Stimulated activated CD4-positive, alpha-beta T cell treated with anti-CD3 and anti-CD28 coated beads, Interleukin-12 subunit alpha, Interleukin-12 subunit beta, amount 100 ng/mL, for 4 hours (primary cell): ENCODE results near the gene ZNF541.
"Not testable (repeated sequence)": the region's sequence is repeated elsewhere in the genome, so short reads cannot be mapped to it uniquely, and the experiment has no call there.

Experiments
- DNase-seq: peaks from one replicate; pipeline ENCODE4 v3.0.0-alpha.2; 2020

The ZNF541 gene

DNA sequence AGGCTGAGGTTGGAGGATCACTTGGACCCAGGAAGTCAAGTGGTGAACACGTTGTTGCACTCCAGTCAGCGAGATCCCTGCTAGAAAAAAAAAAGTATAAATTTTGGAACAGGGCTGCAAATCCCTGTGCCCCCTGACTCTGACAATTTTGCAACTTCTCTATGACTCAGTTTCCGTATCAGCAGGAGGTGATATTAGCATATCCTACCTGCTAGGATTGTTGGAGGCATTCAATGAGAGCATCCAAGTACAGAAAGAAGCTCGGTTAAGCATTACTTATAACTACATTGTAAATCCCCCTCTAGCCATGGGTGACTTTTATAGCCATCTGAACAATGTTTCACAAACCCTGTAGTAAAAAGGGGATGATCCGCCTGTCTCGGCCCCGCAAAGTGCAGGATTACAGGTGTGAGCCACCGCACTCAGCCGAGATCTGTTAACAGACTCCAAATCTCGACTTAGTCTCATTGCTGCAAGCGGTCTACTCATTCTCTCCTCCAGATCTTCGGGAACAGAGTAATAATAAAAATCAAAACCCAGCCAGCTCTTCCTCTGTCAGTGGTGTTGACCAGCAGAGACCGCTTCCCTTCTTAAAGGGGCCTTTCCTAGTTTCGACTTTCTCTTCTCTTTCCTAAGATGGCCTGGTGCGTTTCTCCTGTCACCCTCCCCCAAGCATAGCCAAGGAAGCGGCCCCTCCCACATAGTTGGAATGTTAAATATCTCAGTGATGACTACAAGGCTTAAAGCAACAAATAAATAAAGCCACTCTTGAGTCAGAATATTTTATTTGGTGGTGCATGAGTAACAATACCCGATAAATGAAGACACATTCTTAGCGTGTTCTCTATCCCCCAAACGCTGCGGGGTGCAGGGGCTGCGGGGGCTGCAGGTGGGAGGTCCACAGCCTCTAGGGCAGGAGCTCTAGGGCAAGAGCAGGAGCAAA, 25.7 kb upstream of the ZNF541 start:
- DNase-seq, result no peak

GRCh38 chr19:47595944-47596343, 23.0 kb upstream of the ZNF541 start:
- DNase-seq, result no peak

DNA sequence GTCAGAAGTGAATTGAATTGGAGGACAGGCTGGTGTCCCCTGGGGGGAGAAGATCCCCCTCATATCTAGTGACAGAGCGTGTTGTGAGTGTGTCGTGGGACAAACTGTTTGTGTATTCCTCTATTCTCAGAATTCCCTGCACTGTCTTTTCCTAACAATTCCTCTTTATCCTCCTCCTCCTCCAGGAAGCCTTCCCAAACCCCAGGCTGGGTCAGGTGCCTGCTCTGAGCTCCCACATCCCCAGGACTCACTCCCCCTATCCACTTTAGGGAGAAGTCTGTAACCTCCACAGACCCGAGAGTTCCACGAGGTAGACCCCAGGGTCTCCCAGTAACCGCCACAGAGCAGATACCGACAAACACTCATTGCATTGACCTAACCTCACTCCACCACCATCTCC, 20.9 kb upstream of the ZNF541 start:
- DNase-seq, result no peak

- DNase-seq, result no peak
These were observed 16.9 kb upstream of the ZNF541 start for GRCh38 chr19:47589824-47590223.

GRCh38 chr19:47587295-47587694, 14.3 kb upstream of the ZNF541 start:
- no peak for DNase-seq

DNA sequence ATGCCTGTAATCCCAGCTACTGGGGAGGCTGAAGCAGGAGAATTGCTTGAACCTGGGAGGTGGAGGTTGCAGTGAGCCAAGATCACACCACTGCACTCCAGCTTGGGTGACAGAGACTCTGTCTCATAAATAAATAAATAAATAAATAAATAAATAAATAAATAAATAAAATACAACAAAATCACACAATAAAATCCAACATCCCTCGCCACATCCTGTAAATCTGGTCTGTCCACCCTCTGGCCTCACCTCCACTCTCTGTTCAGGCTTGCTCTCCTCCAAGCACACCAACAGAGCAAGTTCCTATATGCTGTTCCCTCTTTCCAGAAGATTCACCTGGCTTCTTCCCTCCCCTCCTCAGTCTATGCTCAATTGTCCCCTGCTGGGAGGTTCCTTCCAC, 10.2 kb upstream of the ZNF541 start:
- DNase-seq, result not testable (repeated sequence)

DNA sequence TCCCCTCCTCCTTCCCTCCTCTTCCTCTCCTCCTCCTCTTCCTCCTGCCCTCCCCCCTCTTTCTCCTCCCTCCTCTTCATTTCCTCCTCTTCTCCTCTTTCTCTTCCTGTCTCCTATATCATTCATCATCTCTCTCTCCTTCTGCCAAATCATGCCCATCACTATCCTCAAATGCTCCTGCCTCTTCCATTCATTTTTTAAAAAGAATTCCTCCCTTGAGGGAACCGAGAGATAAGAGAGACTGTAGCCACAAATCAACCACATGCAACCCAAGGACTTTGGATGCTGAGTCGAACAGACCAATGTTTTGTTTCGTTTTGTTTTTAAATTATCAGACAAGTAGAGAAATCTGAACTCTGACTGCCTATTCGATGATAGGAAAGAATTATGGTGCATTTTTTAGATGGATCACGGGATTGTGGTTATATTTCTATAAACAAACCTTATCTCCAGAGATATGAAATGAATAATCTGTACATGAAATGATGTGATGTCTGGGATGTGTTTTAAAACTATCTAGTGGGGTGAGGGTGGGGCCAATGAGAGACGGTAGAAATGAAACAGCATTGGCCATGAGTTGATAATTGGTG, 9.5 kb upstream of the ZNF541 start:
- no peak for DNase-seq

GRCh38 chr19:47581605-47582319, 8.8 kb upstream of the ZNF541 start:
- DNase-seq, result no peak

GRCh38 chr19:47580397-47580796, 7.4 kb upstream of the ZNF541 start:
- no peak for DNase-seq

- DNase-seq, result no peak
These were observed 313 bp downstream of the ZNF541 start for GRCh38 chr19:47572635-47573034.

- no peak for DNase-seq
These were observed 3.6 kb downstream of the ZNF541 start for GRCh38 chr19:47569331-47569730.

GRCh38 chr19:47564081-47564480, 8.9 kb downstream of the ZNF541 start:
- DNase-seq, result no peak

GRCh38 chr19:47561440-47562057, 11.4 kb downstream of the ZNF541 start:
- no peak for DNase-seq

DNA sequence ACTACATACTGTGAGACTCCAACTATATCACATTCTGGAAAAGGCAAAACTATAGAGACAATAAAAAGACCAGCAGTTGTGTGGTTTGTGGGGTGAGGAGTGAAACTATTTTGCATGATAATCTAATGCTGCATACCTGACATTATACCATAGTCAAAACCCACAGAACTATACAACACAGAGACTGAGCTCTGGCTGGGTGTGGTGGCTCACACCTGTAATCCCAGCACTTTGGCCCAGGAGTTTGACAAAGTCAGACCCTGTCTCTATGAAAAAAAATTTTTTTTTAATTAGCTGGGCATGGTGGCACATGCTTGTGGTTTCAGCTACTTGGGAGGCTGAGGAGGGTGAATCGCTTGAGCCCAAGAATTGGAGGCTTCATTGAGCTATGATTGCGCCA, 11.9 kb downstream of the ZNF541 start:
- no peak for DNase-seq

DNA sequence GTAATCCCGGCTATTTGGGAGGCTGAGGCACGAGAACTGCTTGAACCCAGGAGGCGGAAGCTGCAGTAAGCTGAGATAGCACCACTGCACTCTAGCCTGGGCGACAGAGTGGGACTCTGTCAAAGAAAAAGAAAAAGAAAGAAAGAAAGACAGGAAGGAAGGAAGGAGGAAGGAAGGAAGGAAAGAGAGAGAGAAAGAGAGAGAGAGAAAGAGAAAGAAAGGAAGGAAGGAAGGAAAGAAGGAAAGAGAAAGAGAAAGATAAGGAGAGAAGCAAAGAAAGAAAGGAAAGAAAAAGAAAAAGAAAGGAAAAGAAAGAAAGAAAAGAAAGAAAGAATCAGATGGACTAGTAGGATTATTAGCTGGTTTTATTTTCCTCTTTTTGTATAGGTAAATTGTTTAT, 22.8 kb downstream of the ZNF541 start:
- no peak for DNase-seq

GRCh38 chr19:47549261-47549862, 23.6 kb downstream of the ZNF541 start:
- no peak for DNase-seq

DNA sequence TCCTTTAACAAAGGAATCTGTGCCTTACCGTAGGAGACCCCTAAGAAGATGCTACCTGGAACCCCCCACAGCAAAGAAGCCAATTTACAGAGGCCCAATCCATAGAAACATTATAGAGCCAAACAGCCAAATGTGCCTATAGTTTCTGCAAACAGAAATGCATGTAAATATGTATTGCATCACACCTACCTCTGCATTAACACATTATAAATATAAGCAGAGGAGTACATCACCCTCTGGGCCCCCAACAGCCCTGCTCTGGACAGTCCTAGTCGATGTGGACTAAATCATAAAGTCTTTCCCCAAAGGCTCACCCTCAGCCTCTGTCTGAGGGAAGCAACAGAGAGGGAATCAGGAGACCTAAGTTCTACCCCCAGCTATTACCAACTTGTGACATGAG, 25.7 kb downstream of the ZNF541 start:
- DNase-seq, result no peak

- DNase-seq, result no peak
These were observed 27.6 kb downstream of the ZNF541 start for GRCh38 chr19:47545061-47545948.

DNA sequence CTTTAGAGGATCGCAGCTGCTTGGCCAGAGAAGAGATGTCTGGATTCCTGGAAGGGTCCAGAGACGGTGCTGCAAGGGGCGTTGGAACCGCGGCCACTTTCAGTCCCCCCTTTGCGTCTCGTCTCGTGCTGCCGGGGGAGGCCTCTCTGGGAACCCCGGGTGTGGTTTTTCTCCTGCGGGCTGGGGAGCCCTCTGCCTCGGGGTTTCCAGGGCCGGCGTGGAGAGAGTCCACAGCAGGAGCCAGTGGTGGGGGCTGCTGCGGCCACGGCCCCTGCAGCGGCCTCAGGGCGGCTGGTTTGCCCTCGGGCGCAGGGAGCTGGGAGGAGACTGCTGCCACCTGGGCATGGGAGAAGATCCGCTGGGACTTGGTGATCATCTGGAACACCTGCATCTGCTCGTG, 28.5 kb downstream of the ZNF541 start:
- DNase-seq, result no peak

DNA sequence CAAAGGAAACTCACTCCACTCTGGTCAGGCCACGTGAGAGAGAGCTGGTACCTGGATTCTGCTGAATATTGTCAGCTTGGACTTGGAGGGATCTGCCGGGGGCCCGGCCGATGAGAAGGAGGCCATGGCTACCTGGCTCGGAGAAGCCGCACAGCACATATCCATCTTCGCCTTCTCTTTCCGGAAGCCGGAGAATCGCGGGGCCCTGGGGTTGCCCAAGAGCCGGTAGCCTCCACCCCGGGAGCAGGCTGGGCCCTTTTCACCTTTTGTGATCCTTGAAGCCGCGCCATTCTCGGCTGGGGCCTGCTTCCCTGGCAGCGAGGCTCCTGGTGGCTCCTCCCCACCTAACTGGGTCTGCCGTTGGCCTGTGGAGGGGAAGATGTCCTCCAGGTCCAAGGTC, 28.9 kb downstream of the ZNF541 start:
- no peak for DNase-seq

- DNase-seq, result no peak
These were observed 30.9 kb downstream of the ZNF541 start for GRCh38 chr19:47542030-47542475.

- DNase-seq, result no peak
These were observed 31.4 kb downstream of the ZNF541 start for GRCh38 chr19:47541518-47541917.
